ENCODE measurements around the gene DNAH9. TPM values are rescaled to one million over a fixed set of nuclear protein-coding genes. Genes with fewer than 3 reads are reported as not detected.

Gene DNAH9
- total and polyA plus RNA-seq, 4 donors = under 0.01 to 0.09 TPM; not detected in 2

GRCh38 chr17:11979795-11980194 is 381.5 kb downstream of the DNAH9 start:
- Histone ChIP-seq H3K9me3 (ENCODE audit: control insufficient read depth in 4 of 4, low read length in 3 of 4) (no peaks in the 10 kb centered on the region), H3K9ac (ENCODE audit: low read depth in 1 of 2, low read length in 2 of 2) (no peak overlapping the region), H3K27ac (ENCODE audit: low read depth in 1 of 2, low read length in 2 of 2) (no peak overlapping the region), H3K36me3 (ENCODE audit: control insufficient read depth in 4 of 4, insufficient read depth in 3 of 4, low read depth in 1 of 4, low read length in 3 of 4) (peaks cover 2 to 29% (median 17%) of the 10 kb centered on the region in 4 donors), H3K4me3 (ENCODE audit: low read depth in 1 of 3, low read length in 3 of 3) (no peak overlapping the region), H3K27me3 (ENCODE audit: control insufficient read depth in 4 of 4, insufficient read depth in 4 of 4, low read length in 3 of 4) (no peaks in the 10 kb centered on the region), H3K4me1 (ENCODE audit: control insufficient read depth in 4 of 4, insufficient read depth in 4 of 4, low read length in 3 of 4) (no peaks in the 10 kb centered on the region)
- no peak for DNase-seq (ENCODE audit: low spot score)
- no peak for TF ChIP-seq CTCF (IDR thresholded peaks at IDR 0.05; ENCODE audit: low read depth, low read length, missing input control)
- TF ChIP-seq GABPA (IDR thresholded peaks at IDR 0.05 in 1 of 2, conservative IDR thresholded peaks at IDR 0.05 in 1 of 2) = no peak
- no peak for TF ChIP-seq EGR1 (IDR thresholded peaks at IDR 0.05; ENCODE audit: low read depth in 2 of 2)
- TF ChIP-seq TAF1 (conservative IDR thresholded peaks at IDR 0.05) = no peak
- no peak for TF ChIP-seq YY1 (IDR thresholded peaks at IDR 0.05)
- 96% methylated on average over 3 of the region's 3 CpGs for WGBS

- H3K27ac ChIP-seq (ENCODE audit: low read depth in 1 of 2, low read length in 2 of 2) = no peak overlapping the region
- 97% methylated on average over 2 of the region's 2 CpGs for WGBS
- TF ChIP-seq YY1 (IDR thresholded peaks at IDR 0.05) (no peak), NR2F2 (IDR thresholded peaks at IDR 0.05) (no peak)
Measured at GRCh38 chr17:11980813-11981212, 382.5 kb downstream of the DNAH9 start.

GRCh38 chr17:11981862-11982261 is 383.6 kb downstream of the DNAH9 start:
- H3K9ac ChIP-seq (ENCODE audit: low read depth in 1 of 2, low read length in 2 of 2) = no peak overlapping the region
- 99% methylated on average over 4 of the region's 4 CpGs for whole genome bisulfite sequencing
- H3K4me1 ChIP-seq (ENCODE audit: control insufficient read depth in 4 of 4, insufficient read depth in 4 of 4, low read length in 3 of 4) = peaks cover 2 to 11% (median 10%) of the 10 kb centered on the region in 4 donors
- TF ChIP-seq FOXA1 (IDR thresholded peaks at IDR 0.05) = no peak
- no peak for TF ChIP-seq RAD21 (IDR thresholded peaks at IDR 0.05)
- no peak for TF ChIP-seq NR2F2 (IDR thresholded peaks at IDR 0.05)
- no peak for TF ChIP-seq HNF4A (conservative IDR thresholded peaks at IDR 0.05)
- no peak for TF ChIP-seq EGR1 (IDR thresholded peaks at IDR 0.05; ENCODE audit: low read depth in 2 of 2)
- TF ChIP-seq JUND (IDR thresholded peaks at IDR 0.05) = no peak
- TF ChIP-seq FOXA2 (IDR thresholded peaks at IDR 0.05) = no peak
- no peak for TF ChIP-seq RXRA (IDR thresholded peaks at IDR 0.05)
- TF ChIP-seq YY1 (IDR thresholded peaks at IDR 0.05) = no peak
- no peak for TF ChIP-seq ZBTB33 (IDR thresholded peaks at IDR 0.05)
- no peak for TF ChIP-seq ATF3 (IDR thresholded peaks at IDR 0.05)
- no peak for TF ChIP-seq TAF1 (conservative IDR thresholded peaks at IDR 0.05)
- no peak for TF ChIP-seq REST (IDR thresholded peaks at IDR 0.05)
- no peak for TF ChIP-seq HNF4G (IDR thresholded peaks at IDR 0.05)
- no peak for TF ChIP-seq CTCF (IDR thresholded peaks at IDR 0.05; ENCODE audit: low read depth, low read length, missing input control)
- no peak for TF ChIP-seq SP1 (IDR thresholded peaks at IDR 0.05)
- no peak for TF ChIP-seq GABPA (IDR thresholded peaks at IDR 0.05 in 1 of 2, conservative IDR thresholded peaks at IDR 0.05 in 1 of 2)
- H3K9me3 ChIP-seq (ENCODE audit: control insufficient read depth in 4 of 4, low read length in 3 of 4) = no peaks in the 10 kb centered on the region
- no peaks in the 10 kb centered on the region for H3K27me3 ChIP-seq (ENCODE audit: control insufficient read depth in 4 of 4, insufficient read depth in 4 of 4, low read length in 3 of 4)
- no peak for DNase-seq (ENCODE audit: low spot score)
- H3K36me3 ChIP-seq (ENCODE audit: control insufficient read depth in 4 of 4, insufficient read depth in 3 of 4, low read depth in 1 of 4, low read length in 3 of 4) = peaks cover 2 to 29% (median 17%) of the 10 kb centered on the region in 4 donors
- H3K27ac ChIP-seq (ENCODE audit: low read depth in 1 of 2, low read length in 2 of 2) = no peak overlapping the region
- no peak overlapping the region for H3K4me3 ChIP-seq (ENCODE audit: low read depth in 1 of 3, low read length in 3 of 3)

More at GRCh38 chr17:11980813-11981212, 382.5 kb downstream of the DNAH9 start:
- no peak for DNase-seq (ENCODE audit: low spot score)
- peaks cover 0 to 3% (median under 1%) of the 10 kb centered on the region in 4 donors for H3K4me1 ChIP-seq (ENCODE audit: control insufficient read depth in 4 of 4, insufficient read depth in 4 of 4, low read length in 3 of 4)
- no peaks in the 10 kb centered on the region for H3K9me3 ChIP-seq (ENCODE audit: control insufficient read depth in 4 of 4, low read length in 3 of 4)
- no peaks in the 10 kb centered on the region for H3K27me3 ChIP-seq (ENCODE audit: control insufficient read depth in 4 of 4, insufficient read depth in 4 of 4, low read length in 3 of 4)
- H3K4me3 ChIP-seq (ENCODE audit: low read depth in 1 of 3, low read length in 3 of 3) = no peak overlapping the region
- peaks cover 2 to 29% (median 17%) of the 10 kb centered on the region in 4 donors for H3K36me3 ChIP-seq (ENCODE audit: control insufficient read depth in 4 of 4, insufficient read depth in 3 of 4, low read depth in 1 of 4, low read length in 3 of 4)
- no peak overlapping the region for H3K9ac ChIP-seq (ENCODE audit: low read depth in 1 of 2, low read length in 2 of 2)

Measured in liver (tissue), 9 donors.